HTERT RPE-1 (cell line): Measurements from ENCODE around the gene BAIAP2L2.

ENCODE experiments used
- in situ Hi-C: fragments of 300-500 bp; cut with MboI; formaldehyde crosslinking; loops from 4 replicates; pipeline ENCODE4 v1.14.3; 2020; ENCODE audit warnings: low sequenced_read_pairs

BAIAP2L2 gene

DNA sequence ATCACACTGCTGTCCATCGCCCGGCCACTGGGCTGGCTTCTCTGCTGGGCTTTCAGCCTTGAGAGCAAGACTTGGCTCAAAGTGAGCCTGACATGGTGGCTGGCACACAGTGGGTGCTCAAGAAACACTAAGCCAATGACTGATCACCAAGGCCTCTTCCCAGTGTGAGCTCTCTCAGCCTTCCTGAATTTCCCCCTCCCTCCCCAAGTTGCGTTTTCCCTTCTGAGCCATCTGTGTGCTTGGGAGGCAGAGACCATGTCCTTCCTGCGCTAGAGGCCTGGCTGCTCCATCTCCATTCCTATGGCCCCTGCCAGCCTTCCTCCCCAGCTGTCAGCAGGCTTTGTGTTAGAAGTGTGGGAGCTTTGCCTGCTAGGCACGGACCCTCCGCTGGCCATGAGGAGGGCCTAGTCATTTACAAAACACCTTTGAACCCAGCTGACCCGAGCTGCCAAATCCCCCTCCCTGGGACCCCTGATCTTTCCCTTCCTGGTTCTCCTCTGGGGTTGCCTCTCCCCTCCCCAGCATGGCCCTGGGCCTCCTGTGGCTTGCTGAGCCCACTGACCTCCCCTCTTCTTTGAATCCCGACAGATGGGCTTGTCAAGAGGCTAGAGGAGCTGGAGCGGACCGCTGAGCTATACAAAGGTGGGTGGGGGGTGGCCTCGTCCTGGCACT is 40.1 kb downstream of the BAIAP2L2 start:
- in situ Hi-C loops: no loop called here

DNA sequence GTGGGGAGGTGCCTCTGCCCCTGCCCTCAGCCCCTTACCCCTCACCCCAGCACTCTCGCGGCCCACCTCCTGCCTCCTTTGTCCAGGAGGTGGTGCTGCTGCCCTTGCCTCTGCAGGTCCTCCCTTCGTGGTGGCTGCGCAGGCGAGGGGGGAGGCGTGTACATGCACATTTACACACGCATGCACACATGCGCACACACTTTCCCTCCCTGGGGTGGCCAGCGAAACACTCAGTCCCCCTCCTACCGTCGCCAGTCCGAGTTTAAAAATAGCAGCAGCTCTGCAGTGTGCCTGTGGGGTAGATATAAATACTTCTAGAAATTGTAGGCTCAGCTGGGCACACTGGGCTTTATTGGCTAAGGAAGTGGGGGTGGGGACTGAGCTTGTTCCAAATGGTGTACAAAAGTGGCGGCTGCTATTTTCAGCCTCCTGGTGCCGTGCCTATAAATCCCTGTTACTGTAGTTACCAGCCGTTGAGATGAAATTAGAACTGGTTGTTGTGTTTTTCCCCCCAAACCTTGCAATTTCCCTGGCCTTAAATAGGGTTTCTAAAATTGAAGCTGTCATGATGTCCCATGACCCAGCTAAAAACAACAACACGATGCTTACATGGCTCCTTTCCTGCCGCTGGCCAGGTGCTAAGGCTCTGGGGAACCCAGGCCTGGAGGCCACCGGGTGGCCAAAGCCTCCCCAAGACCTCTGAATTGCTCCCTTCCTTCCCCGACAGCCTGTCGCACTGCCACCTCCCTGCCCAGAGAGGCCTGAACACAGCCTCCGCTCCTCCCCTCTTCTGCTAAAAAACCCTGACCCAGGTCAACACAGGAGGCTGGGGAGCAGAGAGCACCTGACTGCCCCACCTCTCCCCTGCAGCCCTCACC is 40.9 kb downstream of the BAIAP2L2 start:
- in situ Hi-C loops: no loop called here

DNA sequence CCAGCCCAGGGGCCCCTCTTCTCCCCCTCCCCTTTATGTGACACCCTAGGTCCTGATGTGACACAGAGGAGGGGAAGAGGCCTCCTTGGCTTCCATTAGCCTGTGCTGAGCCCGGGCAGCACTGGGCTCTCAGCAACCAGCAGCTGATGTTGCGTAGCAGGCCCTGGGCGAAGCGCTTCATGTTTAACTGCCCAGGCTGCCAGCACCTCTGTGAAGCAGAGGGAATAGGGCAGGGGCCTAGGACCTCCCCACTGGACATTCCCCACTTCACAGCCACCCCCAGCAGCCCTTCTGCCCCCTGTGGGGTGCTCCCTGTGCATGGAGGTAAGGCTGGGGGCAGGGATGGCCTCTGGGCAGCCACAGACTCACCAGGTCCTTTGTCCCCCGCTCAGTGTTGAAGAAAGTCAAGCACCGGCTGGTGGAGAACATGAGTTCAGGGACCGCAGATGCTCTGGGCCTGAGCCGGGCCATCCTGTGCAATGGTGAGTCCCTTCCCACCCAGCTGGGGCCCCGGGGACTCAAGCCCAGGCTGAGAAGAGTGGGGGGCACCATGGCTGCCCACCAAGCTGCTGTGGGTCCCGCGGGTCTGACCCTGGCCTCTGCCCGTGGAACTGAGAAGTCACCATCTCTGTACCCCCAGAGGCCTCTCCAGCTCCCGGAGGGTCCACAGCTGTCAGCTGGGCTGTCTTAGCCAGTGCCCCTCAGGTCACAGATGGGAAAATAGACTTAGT is 41.7 kb downstream of the BAIAP2L2 start:
- in situ Hi-C loops: no loop called here

DNA sequence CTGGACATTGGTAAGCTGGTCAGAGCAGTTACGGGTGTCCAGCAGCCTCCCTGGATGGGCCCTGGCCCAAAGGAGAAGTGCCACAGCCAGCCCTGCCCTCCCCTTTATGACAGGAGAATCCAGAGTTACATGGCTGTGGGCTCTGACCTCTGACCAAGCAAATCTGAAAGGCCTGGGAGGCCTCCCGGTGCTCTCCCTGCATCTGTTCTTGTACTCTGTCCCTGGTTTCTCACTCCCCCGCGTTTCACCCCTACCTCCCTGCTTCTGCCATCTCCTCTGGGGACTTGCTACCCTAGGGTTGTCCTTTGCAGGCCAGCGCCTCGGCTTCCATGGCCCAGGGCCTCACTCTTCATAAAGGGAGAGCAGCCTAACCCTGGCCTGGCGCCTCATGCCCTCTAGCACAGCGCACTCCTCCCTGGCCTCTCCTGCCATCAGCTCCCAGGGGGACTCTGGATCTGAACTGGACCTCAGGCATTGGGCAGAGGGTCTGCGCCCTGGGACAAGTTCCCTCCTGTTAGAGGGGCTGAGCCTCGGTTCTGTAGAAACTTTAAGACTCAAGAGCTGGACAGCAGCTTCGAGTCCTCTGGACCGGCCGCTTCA is 42.6 kb downstream of the BAIAP2L2 start:
- in situ Hi-C loops: no loop called here

DNA sequence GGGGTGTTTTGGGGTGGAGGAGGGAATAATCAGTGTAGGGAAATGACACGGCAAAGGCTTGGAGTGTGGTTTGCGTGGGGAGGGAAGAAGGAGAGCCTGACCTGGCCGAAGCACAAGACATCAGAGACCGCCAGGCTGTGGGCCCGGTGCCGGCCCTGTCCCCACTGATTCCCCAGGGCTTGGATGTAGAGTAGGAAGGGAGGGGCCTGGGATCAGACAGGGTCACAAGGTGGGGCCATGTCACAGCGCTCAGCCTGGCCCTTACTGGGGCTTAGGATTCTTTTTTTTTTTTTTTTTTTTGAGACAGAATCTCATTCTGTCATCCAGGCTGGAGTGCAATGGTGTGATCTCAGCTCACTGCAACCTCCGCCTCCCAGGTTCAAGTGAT is 43.5 kb downstream of the BAIAP2L2 start:
- in situ Hi-C loops: no loop called here

DNA sequence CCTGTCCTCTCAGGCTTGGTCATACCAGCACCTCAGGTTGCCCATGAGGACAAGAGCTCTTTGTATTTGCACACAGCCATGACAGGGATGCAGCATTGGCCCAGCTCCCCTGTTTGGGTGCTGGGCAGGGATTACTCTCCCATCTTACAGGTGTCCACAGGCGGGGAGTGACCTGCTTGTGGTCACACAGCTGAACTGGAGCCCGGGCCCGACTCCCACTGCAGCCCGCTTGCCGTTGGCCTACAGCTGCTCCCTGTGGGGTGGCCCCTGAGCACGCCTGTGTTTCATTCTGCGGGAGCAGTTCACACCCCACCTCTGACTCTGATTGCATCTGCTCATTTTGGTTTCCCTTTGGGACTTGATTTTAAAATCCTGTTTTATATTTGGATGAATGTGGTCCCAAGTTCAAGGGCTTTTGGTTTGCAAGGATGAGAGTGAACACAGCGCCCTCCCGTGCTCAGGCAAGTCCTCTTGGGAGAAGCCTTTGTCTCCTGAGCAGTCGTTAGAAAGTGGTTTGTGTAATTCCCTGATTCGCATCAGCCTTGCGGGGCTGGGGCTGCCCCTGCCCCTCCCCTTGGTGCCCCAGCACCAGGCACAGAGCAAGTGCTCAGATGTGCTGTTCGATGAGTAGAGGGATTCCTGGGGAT is 44.0 kb downstream of the BAIAP2L2 start:
- in situ Hi-C loops: no loop called here

DNA sequence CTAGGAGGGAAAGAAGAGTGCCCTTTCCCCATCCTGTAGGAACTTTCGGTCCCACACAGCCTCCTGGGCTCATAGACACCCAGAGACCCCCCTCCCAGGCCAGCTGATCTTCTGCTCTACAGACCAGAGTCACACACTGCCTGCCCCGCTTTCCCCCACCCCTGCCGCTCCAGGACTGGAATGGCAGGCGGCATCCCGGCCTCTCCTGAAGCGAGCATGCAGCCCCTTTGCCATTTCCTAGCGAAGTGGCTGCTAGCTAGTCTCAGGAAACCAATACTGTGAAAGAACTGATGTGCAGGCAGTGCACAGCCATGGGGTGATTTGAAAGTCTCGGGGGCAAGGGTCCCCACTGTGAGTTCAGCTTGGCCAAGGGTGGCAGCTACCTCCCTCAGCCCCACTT is 44.9 kb downstream of the BAIAP2L2 start:
- in situ Hi-C loops: no loop called here

DNA sequence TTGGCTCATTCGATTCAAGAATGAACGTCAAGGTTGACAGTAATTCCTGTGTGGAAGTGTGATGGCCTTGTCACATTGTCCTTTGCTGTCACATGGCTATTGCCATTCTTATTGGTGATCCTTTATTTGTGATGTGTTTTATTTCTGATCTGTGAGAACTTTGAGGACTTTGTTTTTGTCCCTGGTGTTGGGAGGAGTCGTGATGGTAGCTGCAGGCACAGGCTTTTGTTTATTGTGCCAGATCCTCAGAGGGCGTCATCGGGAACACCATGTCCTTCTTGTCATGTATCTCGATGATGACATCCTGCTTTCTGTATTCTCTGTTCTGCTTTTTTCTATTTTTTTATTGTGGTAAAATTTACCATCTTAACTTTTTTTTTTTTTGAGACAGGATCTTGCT is 47.7 kb downstream of the BAIAP2L2 start:
- in situ Hi-C loops: no loop called here

DNA sequence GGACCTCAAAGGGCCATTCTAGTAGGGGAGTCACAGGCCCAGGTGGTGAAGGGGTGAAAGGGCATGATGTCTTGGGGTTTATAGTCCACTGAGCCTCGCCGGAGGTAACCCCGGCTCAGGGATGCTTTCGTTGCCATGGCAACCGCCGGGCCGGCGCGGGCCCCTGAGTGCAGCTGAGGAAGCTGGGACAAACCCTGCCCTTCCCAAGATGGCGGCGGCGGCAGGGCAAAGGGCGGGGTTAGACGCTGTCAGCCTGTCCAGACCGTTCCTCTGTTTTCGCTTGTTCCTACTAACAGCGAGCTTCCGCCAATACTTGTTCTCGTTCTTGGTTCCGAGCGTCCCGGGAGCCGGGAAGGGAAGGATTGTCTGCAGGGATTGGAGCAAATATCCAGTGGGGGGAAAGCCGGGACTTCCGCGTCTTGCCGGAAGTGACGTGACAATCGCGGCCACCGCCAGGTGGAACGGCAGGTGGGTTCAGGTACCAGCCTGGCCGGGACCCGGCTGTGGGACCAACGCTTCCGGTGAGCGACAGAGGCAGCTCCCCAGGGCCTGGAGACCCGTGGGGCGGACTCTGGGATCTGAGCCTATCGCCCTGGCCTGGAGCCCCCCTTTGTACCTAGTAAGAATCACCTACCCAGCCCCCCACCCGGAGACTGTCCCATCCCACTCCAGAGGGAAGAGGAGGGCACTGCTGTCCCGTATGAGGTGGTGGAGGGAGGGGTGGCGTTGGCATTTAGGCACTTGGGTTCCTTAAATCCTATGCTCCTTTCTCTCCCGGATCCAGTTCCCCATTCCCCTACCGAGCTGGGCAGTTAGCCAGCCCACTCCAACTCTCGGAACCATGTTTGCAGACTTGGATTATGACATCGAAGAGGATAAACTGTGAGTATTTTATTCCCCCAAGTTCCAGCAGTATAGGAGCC is 53.3 kb downstream of the BAIAP2L2 start, which contains the start of gene PICK1:
PICK1 (plus strand) TSS at position 436 of the 923 bp plus-strand sequence; CDS start at position 842, 406 bp downstream.
- in situ Hi-C loops: no loop called here

DNA sequence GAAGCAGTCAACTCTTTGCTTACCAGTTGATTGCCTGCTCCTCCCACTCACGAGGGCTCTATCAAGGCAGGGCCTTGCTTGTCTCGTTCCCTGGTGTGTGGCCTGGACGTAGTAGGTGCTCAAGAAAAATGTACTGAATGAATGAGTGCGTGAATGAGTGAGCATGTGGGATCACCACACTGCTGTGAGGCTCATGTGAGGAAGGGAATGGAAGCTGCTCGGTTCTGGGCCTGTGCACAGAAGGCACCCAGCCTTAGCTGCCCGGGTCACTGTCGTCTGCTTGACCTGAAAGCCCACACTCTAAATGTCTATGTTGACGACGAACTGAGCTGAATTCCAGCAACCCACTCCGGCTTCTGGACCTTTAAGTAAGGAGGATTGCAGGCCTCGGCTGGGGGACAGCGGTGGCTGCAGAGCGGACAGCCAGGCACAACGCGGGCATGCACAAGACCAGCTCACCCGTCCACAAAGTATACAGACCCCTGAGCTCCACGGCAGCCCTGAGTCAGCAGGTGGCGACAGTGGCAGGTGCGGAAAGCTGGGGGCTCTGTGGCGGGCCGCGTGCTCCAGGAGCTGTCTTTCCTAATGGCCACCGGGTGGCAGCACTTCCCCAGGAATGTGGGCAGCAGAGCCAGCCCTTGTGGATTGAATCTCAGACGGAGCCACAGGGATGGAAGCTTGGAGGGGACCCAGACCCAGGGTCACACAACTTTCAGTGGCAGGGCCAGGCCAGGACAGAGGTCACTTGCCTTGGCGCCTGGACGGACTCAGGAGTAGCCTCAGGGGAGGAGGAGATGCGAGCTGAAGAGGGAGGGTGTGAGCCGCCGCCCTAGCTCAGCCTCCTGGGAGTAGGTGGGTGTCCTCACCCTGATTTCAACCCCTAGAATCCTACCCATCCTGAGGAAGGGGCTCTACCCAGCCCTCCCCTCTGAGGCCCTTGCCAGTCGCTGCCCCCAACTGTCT is 58.3 kb downstream of the BAIAP2L2 start:
- in situ Hi-C loops: no loop called here

DNA sequence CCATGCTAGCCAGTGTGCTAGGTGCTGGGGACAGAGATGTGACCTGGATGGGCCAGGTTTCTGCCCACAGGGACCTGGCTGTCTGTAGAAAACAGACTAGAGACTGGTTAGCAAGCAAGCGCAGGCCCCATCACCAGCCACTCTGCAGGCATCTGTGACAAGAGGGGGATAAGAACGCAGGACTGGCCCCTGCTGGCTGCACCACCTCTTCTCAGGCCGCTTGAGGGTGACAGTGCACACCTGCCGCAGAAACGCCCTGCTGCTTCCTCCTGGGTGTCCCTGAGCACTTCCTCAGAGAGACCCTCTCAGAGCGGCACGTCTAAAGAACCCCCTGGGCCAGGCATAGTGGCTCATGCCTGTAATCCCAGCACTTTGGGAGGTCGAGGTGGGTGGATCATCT is 59.2 kb downstream of the BAIAP2L2 start:
- in situ Hi-C loops: no loop called here

DNA sequence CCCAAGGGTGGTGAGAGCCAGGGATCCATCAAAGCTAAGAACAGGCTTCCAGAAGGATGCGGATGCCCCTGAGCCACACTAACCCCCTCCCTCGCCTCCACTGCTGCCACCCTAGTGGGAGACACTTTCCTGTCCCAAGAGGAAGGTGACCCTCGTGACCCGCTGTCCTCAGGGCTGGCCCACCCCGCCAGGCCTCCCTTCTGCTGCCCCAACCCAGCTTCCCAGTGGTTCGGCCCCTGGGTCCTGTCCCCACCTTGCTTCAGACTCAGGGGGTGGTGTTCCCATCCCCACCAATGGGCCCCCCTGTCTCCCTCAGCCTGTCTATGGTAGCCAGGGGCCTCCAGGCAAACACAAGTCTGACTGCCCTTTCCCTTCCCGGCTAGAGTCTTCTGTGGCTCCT is 59.8 kb downstream of the BAIAP2L2 start:
- in situ Hi-C loops: no loop called here

DNA sequence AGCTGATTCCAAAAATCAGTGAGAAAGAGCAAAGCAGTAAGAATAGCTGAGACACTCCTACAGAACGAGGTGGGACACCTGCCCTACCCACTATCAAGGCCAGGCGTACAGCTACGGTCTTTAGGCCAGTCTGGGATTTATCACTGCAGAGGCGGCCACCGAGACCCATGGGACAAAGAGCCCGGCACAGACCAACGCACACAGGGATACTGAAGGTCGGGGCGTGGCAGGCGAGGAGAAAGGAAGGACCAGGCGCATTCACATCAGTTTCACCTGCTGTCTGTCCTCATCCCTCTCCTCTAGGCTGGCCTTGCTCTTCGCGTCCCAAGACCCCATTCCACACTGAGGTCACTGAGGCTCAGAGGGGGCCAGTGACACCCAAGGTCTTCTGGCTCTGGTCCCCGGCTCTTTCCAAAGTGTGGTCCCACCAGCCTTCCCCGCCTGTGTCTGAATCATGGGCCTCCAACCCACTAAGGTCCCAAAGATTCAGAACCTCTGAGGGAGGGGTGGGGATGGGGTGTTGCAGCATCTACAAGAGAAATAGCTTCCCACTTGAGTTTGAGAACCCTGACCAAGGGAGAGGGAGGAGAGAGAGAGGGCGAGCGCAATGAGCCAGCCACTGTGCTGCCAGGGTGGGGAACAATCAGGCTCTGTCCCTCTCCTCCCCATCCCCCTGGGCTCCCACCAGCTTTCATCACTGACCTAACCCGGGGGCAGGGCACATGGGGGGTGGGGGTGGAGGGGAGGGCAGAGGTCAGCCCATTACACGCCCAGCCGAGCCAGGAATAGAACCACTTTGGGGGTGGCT is 60.5 kb downstream of the BAIAP2L2 start:
- in situ Hi-C loops: no loop called here

DNA sequence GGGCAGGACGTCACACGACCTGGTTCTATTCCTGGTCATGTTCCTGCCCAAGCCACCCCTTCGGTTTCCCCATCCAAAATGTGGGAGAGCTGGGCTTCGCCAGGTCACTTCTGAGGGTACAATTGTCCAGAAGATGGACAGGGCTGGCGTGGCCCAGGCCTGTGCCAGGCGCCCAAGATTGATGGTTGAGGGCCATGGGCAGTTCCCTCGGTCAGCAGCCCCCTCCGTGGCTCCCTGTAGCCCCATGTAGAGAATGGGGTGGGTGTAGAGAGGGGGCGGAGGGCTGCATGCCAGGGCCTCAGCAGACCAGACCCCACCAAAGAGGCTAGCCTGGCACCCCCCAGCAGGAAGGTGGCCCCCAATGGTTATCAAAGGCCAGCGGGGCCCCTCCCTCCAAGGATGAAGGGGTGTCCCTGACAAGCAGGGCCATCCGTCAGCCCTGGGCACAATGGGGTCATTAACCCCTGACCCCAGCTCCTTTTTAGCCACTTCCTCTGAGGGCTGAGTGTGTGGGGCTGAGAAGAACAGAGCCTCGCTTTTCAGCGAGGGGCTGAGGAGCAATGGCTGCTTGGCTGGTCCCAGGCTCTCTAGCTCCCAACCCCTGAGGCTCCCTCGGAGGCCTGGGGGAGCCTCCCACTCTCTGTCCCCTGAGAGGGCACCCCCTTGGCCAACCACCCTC is 64.3 kb downstream of the BAIAP2L2 start:
- in situ Hi-C loops: no loop called here

DNA sequence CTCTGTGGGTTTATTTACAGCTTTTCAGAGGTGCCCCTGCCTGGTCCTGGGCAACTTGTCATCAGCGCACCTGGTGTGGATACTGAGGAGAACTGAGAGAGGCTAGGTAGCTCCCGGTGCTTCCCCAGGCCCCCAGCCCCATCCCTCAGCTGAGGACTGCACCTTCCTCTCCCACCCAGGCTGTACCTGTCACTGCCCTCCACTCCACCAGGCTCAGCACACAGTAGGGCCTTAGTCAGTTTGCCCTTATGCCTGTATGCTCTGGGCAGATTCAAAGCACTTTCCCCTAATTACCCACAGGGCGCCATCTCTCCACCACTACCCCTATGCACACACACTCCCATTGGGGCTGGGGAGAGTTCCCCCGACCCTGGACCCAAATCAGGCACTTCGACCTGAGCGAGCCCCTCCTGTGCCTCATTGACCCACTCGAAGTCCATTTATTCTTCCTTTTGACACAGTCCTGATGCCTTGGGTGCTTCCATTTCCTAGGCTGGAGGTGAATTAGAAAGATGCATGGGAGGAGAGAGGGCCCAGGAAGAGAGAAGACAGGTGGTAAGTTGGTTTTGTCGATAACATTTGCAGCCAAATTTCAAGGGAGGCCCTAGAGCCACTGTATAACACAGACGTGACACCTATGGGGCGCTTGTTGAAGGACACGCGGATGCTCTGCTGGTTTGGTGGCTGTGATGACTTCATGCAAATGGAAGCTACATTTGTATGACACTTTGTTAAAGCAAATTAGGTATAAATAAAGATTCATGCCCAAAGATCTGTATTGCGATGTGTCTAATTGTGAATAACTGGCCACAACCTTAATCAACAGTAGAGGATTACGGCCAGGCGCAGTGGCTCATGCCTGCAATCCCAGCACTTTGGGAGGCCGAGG is 67.1 kb downstream of the BAIAP2L2 start:
- in situ Hi-C loops: no loop called here

DNA sequence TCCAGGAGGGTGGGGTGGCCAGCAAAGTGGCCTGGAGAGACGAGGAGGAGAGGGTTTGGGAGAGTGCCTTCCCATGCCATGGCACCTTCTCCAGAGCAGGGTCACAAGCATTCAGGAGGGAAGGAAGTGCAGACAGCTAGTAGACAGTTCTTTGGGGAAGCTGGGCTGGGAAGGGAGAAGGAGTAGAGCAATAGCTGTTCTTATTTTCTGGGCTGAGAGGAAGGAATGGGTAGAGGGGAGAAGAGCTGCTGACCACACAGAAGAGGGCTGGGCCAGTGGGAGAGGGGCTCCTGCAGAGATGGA is 68.0 kb downstream of the BAIAP2L2 start:
- in situ Hi-C loops: no loop called here
